HepG2 (cell line): ENCODE measurements around the gene AP4S1. TPM values are rescaled to one million over a fixed set of nuclear protein-coding genes. Genes with fewer than 3 reads are reported as not detected.

Source experiments
- ATAC-seq: fragments of 200-7000 bp; cut with Tn5 transposase; 3 replicates; pipeline ENCODE4 v1.9.1; 2020; ENCODE audit warnings: mild to moderate bottlenecking, moderate library complexity
- BruUV-seq: library from RNA; stranded (reverse); fragments of 400-500 nt; replicated peaks from 2 replicates; lab custom pipeline; 2021; lab: Mats Ljungman, UMichigan
- CTCF ChIA-PET: fragments of 300-600 bp; formaldehyde crosslinking; extraction: SDS; loops from one replicate; lab custom pipeline; 2021; ENCODE audit warnings: low total read pairs, inconsistent platforms, low intra/inter-chr PET ratio; lab: Yijun Ruan, JAX
- POLR2A ChIA-PET: fragments of 350-600 bp; sonication (Branson Sonifier 250); formaldehyde crosslinking; loops from one replicate; lab custom pipeline; 2020; ENCODE audit warnings: antibody characterized with exemption, inconsistent platforms; lab: Yijun Ruan, JAX
- DNase-seq: peaks from one replicate; pipeline ENCODE4 v3.0.0-alpha.2; 2015; ENCODE audit warnings: low spot score
- FAIRE-seq: peaks from 3 replicates; lab custom pipeline; 2011; peaks lifted over from hg19 to GRCh38; lab: Jason Lieb, UNC
- H2AFZ ChIP-seq: one replicate; pipeline ENCODE4 v1.6.1; 2011; ENCODE audit warnings: low read length, inconsistent platforms
- H3K27ac ChIP-seq: fragments of 300-600 bp; 3 replicates; pipeline ENCODE4 v1.8.0; 2011; ENCODE audit warnings: mixed run types, mild to moderate bottlenecking, mixed read lengths, low read length, inconsistent platforms; ENCODE audit not compliant: insufficient read depth; ENCODE audit errors: extremely low read length
- H3K27me3 ChIP-seq, 2 experiments: fragments of 200-600 bp in 1 of 2; 2 replicates in 1 of 2; 3 replicates in 1 of 2; pipeline versions ENCODE4 v1.6.0 to v1.8.0; 2011; ENCODE audit warnings: low read length in 2 of 2, mild to moderate bottlenecking in 2 of 2, moderate library complexity in 2 of 2, inconsistent platforms in 1 of 2; ENCODE audit not compliant: insufficient read depth in 2 of 2, control insufficient read depth in 1 of 2
- H3K36me3 ChIP-seq, 2 experiments: fragments of 200-600 bp in 1 of 2; replicated peaks in 1 of 2; 2 replicates in 1 of 2; 3 replicates in 1 of 2; pipeline versions ENCODE4 v1.5.1 to v1.8.0; 2011; ENCODE audit warnings: low read length in 2 of 2, inconsistent platforms in 1 of 2; ENCODE audit not compliant: insufficient read depth in 2 of 2, control insufficient read depth in 1 of 2
- H3K4me1 ChIP-seq: 2 replicates; pipeline ENCODE4 v1.5.1; 2012; ENCODE audit warnings: low read length, inconsistent platforms; ENCODE audit not compliant: insufficient read depth
- H3K4me2 ChIP-seq: 2 replicates; pipeline ENCODE4 v1.6.0; 2011; ENCODE audit warnings: low read depth, low read length, inconsistent platforms
- H3K4me3 ChIP-seq, 3 experiments: fragments of 200-600 bp in 1 of 3; sonication (generic), shearing (Covaris generic) in 1 of 3; replicated peaks in 1 of 3; 2 replicates each; pipeline ENCODE4 v1.5.1; 2011 to 2016; ENCODE audit warnings: low read length in 3 of 3, inconsistent platforms in 2 of 3, low read depth in 2 of 3, mild to moderate bottlenecking in 2 of 3, control low read depth in 1 of 3, mixed read lengths in 1 of 3; ENCODE audit not compliant: insufficient read depth in 1 of 3
- H3K79me2 ChIP-seq: one replicate; pipeline ENCODE4 v1.6.1; 2011; ENCODE audit warnings: low read length, inconsistent platforms; ENCODE audit not compliant: insufficient read depth
- H3K9ac ChIP-seq: 2 replicates; pipeline ENCODE4 v1.6.0; 2011; ENCODE audit warnings: mild to moderate bottlenecking, low read depth, low read length, inconsistent platforms; ENCODE audit not compliant: insufficient read depth
- H3K9me3 ChIP-seq: 2 replicates; pipeline ENCODE4 v1.5.1; 2012; ENCODE audit warnings: mild to moderate bottlenecking, low read length
- H4K20me1 ChIP-seq: 2 replicates; pipeline ENCODE4 v1.6.0; 2011; ENCODE audit warnings: inconsistent platforms, mild to moderate bottlenecking, low read length, moderate library complexity; ENCODE audit not compliant: insufficient read depth
- ARNT2 ChIP-seq: sonication (generic); formaldehyde crosslinking; IDR thresholded peaks from 2 replicates; pipeline ENCODE4 v1.8.0; 2022; ENCODE audit warnings: mild to moderate bottlenecking, low read depth, missing genetic modification reagents, moderate library complexity
- ETV6 ChIP-seq: sonication (generic); formaldehyde crosslinking; conservative IDR thresholded peaks from 2 replicates; pipeline ENCODE4 v1.4.0; 2020; ENCODE audit warnings: missing genetic modification reagents
- GATAD1 ChIP-seq: IDR thresholded peaks from 2 replicates; pipeline ENCODE4 v1.6.1; 2016; ENCODE audit warnings: missing genetic modification reagents, missing compliant biosample characterization
- ISL2 ChIP-seq: sonication (generic); formaldehyde crosslinking; IDR thresholded peaks from 2 replicates; pipeline ENCODE4 v1.5.0; 2020; ENCODE audit warnings: missing genetic modification reagents
- NFATC3 ChIP-seq: sonication (generic); formaldehyde crosslinking; IDR thresholded peaks from 2 replicates; pipeline ENCODE4 v1.5.1; 2020; ENCODE audit warnings: mild to moderate bottlenecking, missing genetic modification reagents
- PHF21A ChIP-seq: sonication (generic); formaldehyde crosslinking; IDR thresholded peaks from 2 replicates; pipeline ENCODE4 v1.5.0; 2020; ENCODE audit warnings: mild to moderate bottlenecking, missing genetic modification reagents
- PRPF4 ChIP-seq: fragments of 200-400 bp; formaldehyde crosslinking; IDR thresholded peaks from 2 replicates; pipeline ENCODE4 v1.6.1; 2016; ENCODE audit warnings: low read length, low read depth; ENCODE audit not compliant: poor library complexity, severe bottlenecking
- SKI ChIP-seq: fragments of 450-650 bp; IDR thresholded peaks from one replicate; pipeline ENCODE4 v1.6.1; 2018; ENCODE audit warnings: mild to moderate bottlenecking; ENCODE audit not compliant: partially characterized antibody
- ZFP36L1 ChIP-seq: sonication (generic); formaldehyde crosslinking; IDR thresholded peaks from 2 replicates; pipeline ENCODE4 v1.8.0; 2022; ENCODE audit warnings: mild to moderate bottlenecking, missing genetic modification reagents, moderate library complexity
- ZIK1 ChIP-seq: sonication (generic); formaldehyde crosslinking; IDR thresholded peaks from 2 replicates; pipeline ENCODE4 v1.5.0; 2020; ENCODE audit warnings: mild to moderate bottlenecking, low read depth, missing genetic modification reagents, borderline replicate concordance
- ZMYM3 ChIP-seq: sonication (generic); formaldehyde crosslinking; IDR thresholded peaks from 2 replicates; pipeline ENCODE4 v1.5.1; 2020; ENCODE audit warnings: mild to moderate bottlenecking, missing genetic modification reagents
- ZNF121 ChIP-seq: sonication (generic); formaldehyde crosslinking; IDR thresholded peaks from 2 replicates; pipeline ENCODE4 v1.5.0; 2020; ENCODE audit warnings: mild to moderate bottlenecking, missing genetic modification reagents
- ZNF362 ChIP-seq: sonication (generic); formaldehyde crosslinking; IDR thresholded peaks from 2 replicates; pipeline ENCODE4 v1.4.0; 2020; ENCODE audit warnings: missing genetic modification reagents, mild to moderate bottlenecking, borderline replicate concordance
- ZNF605 ChIP-seq: sonication (generic); formaldehyde crosslinking; IDR thresholded peaks from 2 replicates; pipeline ENCODE4 v1.8.0; 2022; ENCODE audit warnings: mild to moderate bottlenecking, missing genetic modification reagents
- WGBS: methylation state at CpG from one replicate; pipeline ENCODE4 v1.1.6; 2017; ENCODE audit warnings: low lambda C conversion rate; 5-methylcytosine and 5-hydroxymethylcytosine counted together
- in situ Hi-C: cut with HindIII; loops from 2 replicates; pipeline ENCODE4 v1.10.0; 2017; ENCODE audit warnings: low pct_unique_long_range_greater_than_20kb; ENCODE audit not compliant: extremely low pct_ligation_motif_present
- intact Hi-C: fragments of 100-400 bp; cut with micrococcal nuclease; formaldehyde crosslinking; loops from one replicate; pipeline ENCODE4 v1.10.0; 2022; ENCODE audit not compliant: unreplicated experiment
- polyA plus RNA-seq, 8 experiments: library from polyadenylated mRNA; depleted of rRNA in 3 of 8; stranded (reverse) in 7 of 8; unstranded in 1 of 8; fragments of >200 nt; fragmentation: Illumina TruSeq in 4 of 8; extraction: Trizol in 4 of 8; gene quantifications; 2 replicates each; pipeline versions ENCODE4 v1.2.1 to v1.2.3, GENCODE V29; 2011 to 2016; ENCODE audit warnings: low read depth in 4 of 8, missing spikeins in 1 of 8, mixed read lengths in 1 of 8; ENCODE audit not compliant: insufficient read depth in 1 of 8
- total RNA-seq, 5 experiments: library from RNA; depleted of rRNA; stranded (reverse); fragments of >200 nt; fragmentation: Illumina TruSeq; extraction: Trizol; gene quantifications; 2 replicates each; pipeline ENCODE4 v1.2.3, GENCODE V29; 2016; ENCODE audit warnings: low read depth in 1 of 5
- TF ChIP-seq, protein P1 (sequence below): sonication (generic); formaldehyde crosslinking; IDR thresholded peaks from 2 replicates; pipeline ENCODE4 v1.5.0; 2020; ENCODE audit warnings: mild to moderate bottlenecking, missing genetic modification reagents
- TF ChIP-seq, protein P2 (sequence below): sonication (generic); formaldehyde crosslinking; IDR thresholded peaks from 2 replicates; pipeline ENCODE4 v1.9.0; 2021; ENCODE audit warnings: missing genetic modification reagents, mild to moderate bottlenecking, borderline replicate concordance

Gene AP4S1
- total and polyA plus RNA-seq, 2 of the 13 experiments (the other 11 are each of a cell fraction or from before 2014, with no cell fraction given): 3.9 to 21.1 TPM

DNA sequence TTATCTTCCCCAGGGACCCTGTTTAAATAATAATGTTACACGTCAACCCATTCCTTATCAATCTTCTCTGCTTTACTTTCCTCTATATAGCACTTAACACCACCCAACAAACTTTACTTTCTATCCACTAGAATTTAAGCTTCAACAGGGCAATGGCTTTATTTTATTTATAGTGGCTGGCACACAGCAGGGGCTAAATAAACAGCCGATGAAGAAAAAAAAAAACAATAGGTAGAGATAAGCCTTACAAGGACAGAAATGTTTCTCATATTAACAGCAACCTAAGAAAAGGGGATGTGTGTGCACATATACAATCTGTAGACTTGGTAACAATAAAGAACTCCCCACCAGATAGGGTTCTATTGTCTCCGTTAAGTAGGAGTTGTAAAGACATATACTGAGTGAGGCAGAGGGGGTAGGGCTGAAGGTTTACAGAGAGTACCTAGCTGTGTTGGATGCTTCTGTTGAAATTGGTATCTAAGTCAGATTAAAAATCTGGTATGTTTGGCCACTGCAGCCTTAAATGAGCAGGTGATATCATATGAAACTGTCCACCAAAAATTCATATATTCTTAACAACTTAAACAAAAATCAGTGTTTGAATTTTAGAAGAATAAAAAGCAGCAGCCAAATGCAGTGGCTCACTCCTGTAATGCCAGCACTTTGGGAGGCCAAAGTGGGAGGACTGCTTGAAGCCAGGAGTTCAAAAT, 24.7 kb upstream of the AP4S1 start (continued):
- TF ChIP-seq ZNF605 (CRISPR knock-in tag) (no peak), PRPF4 (no peak), ETV6 (CRISPR knock-in tag) (no peak), ISL2 (CRISPR knock-in tag) (0 out of 2 replicates have a peak, but pooled peaks have one; percentile 14), PHF21A (CRISPR knock-in tag) (no peak), GATAD1 (CRISPR knock-in tag) (no peak)
- TF ChIP-seq, protein P1, sequence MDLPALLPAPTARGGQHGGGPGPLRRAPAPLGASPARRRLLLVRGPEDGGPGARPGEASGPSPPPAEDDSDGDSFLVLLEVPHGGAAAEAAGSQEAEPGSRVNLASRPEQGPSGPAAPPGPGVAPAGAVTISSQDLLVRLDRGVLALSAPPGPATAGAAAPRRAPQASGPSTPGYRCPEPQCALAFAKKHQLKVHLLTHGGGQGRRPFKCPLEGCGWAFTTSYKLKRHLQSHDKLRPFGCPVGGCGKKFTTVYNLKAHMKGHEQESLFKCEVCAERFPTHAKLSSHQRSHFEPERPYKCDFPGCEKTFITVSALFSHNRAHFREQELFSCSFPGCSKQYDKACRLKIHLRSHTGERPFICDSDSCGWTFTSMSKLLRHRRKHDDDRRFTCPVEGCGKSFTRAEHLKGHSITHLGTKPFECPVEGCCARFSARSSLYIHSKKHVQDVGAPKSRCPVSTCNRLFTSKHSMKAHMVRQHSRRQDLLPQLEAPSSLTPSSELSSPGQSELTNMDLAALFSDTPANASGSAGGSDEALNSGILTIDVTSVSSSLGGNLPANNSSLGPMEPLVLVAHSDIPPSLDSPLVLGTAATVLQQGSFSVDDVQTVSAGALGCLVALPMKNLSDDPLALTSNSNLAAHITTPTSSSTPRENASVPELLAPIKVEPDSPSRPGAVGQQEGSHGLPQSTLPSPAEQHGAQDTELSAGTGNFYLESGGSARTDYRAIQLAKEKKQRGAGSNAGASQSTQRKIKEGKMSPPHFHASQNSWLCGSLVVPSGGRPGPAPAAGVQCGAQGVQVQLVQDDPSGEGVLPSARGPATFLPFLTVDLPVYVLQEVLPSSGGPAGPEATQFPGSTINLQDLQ: no peak

GRCh38 chr14:31001339-31001658, 24.1 kb upstream of the AP4S1 start:
- Histone ChIP-seq H3K27ac (no peak overlapping the region), H4K20me1 (peaks cover 62% of the 10 kb centered on the region), H3K4me2 (no peak overlapping the region), H3K4me3 (no peak overlapping the region), H2AFZ (no peak overlapping the region), H3K4me1 (peaks cover 14% of the 10 kb centered on the region; the same call in 1 of the 2 replicates), H3K27me3 (no peaks in the 10 kb centered on the region), H3K79me2 (peaks cover 94% of the 10 kb centered on the region), H3K9me3 (peaks cover 18% of the 10 kb centered on the region), H3K36me3 (peaks cover 31 to 75% of the 10 kb centered on the region in 2 experiments), H3K9ac (no peak overlapping the region)
- TF ChIP-seq, protein P2, sequence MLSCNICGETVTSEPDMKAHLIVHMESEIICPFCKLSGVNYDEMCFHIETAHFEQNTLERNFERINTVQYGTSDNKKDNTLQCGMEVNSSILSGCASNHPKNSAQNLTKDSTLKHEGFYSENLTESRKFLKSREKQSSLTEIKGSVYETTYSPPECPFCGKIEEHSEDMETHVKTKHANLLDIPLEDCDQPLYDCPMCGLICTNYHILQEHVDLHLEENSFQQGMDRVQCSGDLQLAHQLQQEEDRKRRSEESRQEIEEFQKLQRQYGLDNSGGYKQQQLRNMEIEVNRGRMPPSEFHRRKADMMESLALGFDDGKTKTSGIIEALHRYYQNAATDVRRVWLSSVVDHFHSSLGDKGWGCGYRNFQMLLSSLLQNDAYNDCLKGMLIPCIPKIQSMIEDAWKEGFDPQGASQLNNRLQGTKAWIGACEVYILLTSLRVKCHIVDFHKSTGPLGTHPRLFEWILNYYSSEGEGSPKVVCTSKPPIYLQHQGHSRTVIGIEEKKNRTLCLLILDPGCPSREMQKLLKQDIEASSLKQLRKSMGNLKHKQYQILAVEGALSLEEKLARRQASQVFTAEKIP (CRISPR knock-in tag): no peak
- 0 out of 2 replicates have a peak, but pooled peaks have one; percentile 37 for TF ChIP-seq ZMYM3 (CRISPR knock-in tag)
- TF ChIP-seq ZNF362: 0 out of 2 replicates have a peak, but pooled peaks have one; percentile 15
- TF ChIP-seq ARNT2 (CRISPR knock-in tag): peak; percentile 32; the same call in 1 of the 2 replicates
- TF ChIP-seq ZFP36L1 (CRISPR knock-in tag): peak; percentile 43; the same call in 1 of the 2 replicates
- TF ChIP-seq ZNF121 (CRISPR knock-in tag): peak; percentile 94
- no peak for TF ChIP-seq NFATC3
- TF ChIP-seq ZIK1 (CRISPR knock-in tag): no peak
- TF ChIP-seq SKI: no peak
- intact Hi-C loops: no loop called here
- ChIA-PET POLR2A (no interaction called here), CTCF (no interaction called here)
- BruUV-seq: no TSS peak
- in situ Hi-C loops: no loop called here
- ATAC-seq (no peak), DNase-seq (no peak), FAIRE-seq (no peak)
- 82% methylated on average over 6 of the region's 6 CpGs for WGBS
